SK-N-MC (cell line): Measurements from ENCODE around the gene ITGB2.

Source experiments
- DNase-seq: peaks from one replicate; pipeline ENCODE4 v3.0.0-alpha.2; 2011; ENCODE audit warnings: low read depth, low spot score
- H3K27ac ChIP-seq: fragments of 200-600 bp; sonication (generic); 2 replicates; pipeline ENCODE4 v1.5.1; 2016; ENCODE audit warnings: mixed run types
- H3K36me3 ChIP-seq: fragments of 200-600 bp; sonication (generic); 2 replicates; pipeline ENCODE4 v1.6.1; 2017; ENCODE audit warnings: antibody characterized with exemption, low read length, mixed read lengths; ENCODE audit not compliant: insufficient read depth
- H3K4me3 ChIP-seq: fragments of 200-600 bp; sonication (generic); 2 replicates; pipeline ENCODE4 v1.5.1; 2016
- H3K9ac ChIP-seq: fragments of 200-600 bp; sonication (generic); 2 replicates; pipeline ENCODE4 v1.8.0; 2017; ENCODE audit warnings: mixed run types, mixed read lengths; ENCODE audit not compliant: insufficient read length
- H3K9me3 ChIP-seq: fragments of 200-600 bp; sonication (generic); 2 replicates; pipeline ENCODE4 v1.6.1; 2017; ENCODE audit warnings: low read depth, mild to moderate bottlenecking, antibody characterized with exemption, low read length, moderate library complexity, mixed read lengths
- EZH2 ChIP-seq: fragments of 200-600 bp; sonication (generic); IDR thresholded peaks from one replicate; pipeline ENCODE4 v1.6.1; 2017; ENCODE audit warnings: antibody characterized with exemption
- FOXP2 ChIP-seq: optimal IDR thresholded peaks from 2 replicates; pipeline ENCODE3; 2011; ENCODE audit warnings: mild to moderate bottlenecking, moderate library complexity; ENCODE audit not compliant: insufficient read depth; ENCODE audit errors: extremely low read length, control extremely low read depth
- POLR2AphosphoS5 ChIP-seq: IDR thresholded peaks from 2 replicates; pipeline ENCODE4 v1.6.1; 2012; ENCODE audit warnings: mild to moderate bottlenecking, low read depth, low read length, borderline replicate concordance

ITGB2 gene

GRCh38 chr21:44956356-44957046 lies 35.8 kb upstream of the ITGB2 start:
- Histone ChIP-seq H3K27ac (no peak overlapping the region; the same call in 1 of the 2 replicates), H3K9ac (no peak overlapping the region), H3K4me3 (no peak overlapping the region), H3K9me3 (no peaks in the 10 kb centered on the region), H3K36me3 (peaks cover 65% of the 10 kb centered on the region)
- DNase-seq: no peak
- TF ChIP-seq EZH2 (no peak), FOXP2 (no peak), POLR2AphosphoS5 (no peak)

- Histone ChIP-seq H3K27ac (peak overlapping the region; percentile 65), H3K9ac (no peak overlapping the region), H3K36me3 (peaks cover 61% of the 10 kb centered on the region), H3K4me3 (no peak overlapping the region), H3K9me3 (no peaks in the 10 kb centered on the region)
- TF ChIP-seq EZH2: no peak
- TF ChIP-seq POLR2AphosphoS5: no peak
- no peak for TF ChIP-seq FOXP2
- DNase-seq: no peak
These were observed 35.1 kb upstream of the ITGB2 start for GRCh38 chr21:44955798-44956175.

GRCh38 chr21:44955141-44955797 lies 34.6 kb upstream of the ITGB2 start:
- peak overlapping the region; percentile 65; the same call in 1 of the 2 replicates for H3K27ac ChIP-seq
- TF ChIP-seq FOXP2 (no peak), POLR2AphosphoS5 (no peak), EZH2 (no peak)
- H3K4me3 ChIP-seq: no peak overlapping the region
- peaks cover 61% of the 10 kb centered on the region for H3K36me3 ChIP-seq
- no peak overlapping the region for H3K9ac ChIP-seq
- no peaks in the 10 kb centered on the region for H3K9me3 ChIP-seq
- no peak for DNase-seq

GRCh38 chr21:44954281-44954771 lies 33.6 kb upstream of the ITGB2 start:
- H3K9me3 ChIP-seq: no peaks in the 10 kb centered on the region
- peaks cover 62% of the 10 kb centered on the region for H3K36me3 ChIP-seq
- DNase-seq: no peak
- no peak overlapping the region for H3K4me3 ChIP-seq
- H3K27ac ChIP-seq: peak overlapping the region; percentile 42; the same call in 1 of the 2 replicates
- TF ChIP-seq FOXP2 (no peak), POLR2AphosphoS5 (no peak), EZH2 (no peak)
- H3K9ac ChIP-seq: no peak overlapping the region

DNA sequence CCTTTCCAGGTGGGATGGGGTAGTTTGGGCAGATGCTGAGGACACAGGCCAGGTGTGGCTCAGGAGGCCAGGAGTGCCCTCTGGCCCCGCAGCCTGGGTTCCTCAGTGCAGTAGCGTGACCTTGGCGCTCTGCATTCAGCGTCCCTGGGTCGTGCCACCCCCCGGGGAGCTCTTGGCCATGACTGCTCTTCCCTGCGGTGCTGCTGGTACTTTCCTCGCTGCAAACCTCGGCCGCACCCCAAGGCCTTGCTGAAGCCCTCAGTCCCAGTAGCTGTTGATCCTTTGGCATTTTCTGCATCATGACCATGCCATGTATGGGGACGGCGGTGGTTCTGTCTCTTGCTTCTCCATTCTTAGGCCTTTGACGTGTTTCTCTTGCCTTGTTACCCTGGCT lies 32.9 kb upstream of the ITGB2 start:
- DNase-seq: no peak
- Histone ChIP-seq H3K9ac (no peak overlapping the region), H3K36me3 (peaks cover 60% of the 10 kb centered on the region), H3K27ac (no peak overlapping the region), H3K4me3 (no peak overlapping the region), H3K9me3 (no peaks in the 10 kb centered on the region)
- TF ChIP-seq POLR2AphosphoS5: no peak
- TF ChIP-seq EZH2: no peak
- TF ChIP-seq FOXP2: no peak

- Histone ChIP-seq H3K9ac (no peak overlapping the region), H3K36me3 (peaks cover 59% of the 10 kb centered on the region), H3K4me3 (no peak overlapping the region), H3K9me3 (no peaks in the 10 kb centered on the region), H3K27ac (no peak overlapping the region)
- TF ChIP-seq FOXP2: no peak
- TF ChIP-seq POLR2AphosphoS5: no peak
- TF ChIP-seq EZH2: no peak
- DNase-seq: no peak
These were observed 32.4 kb upstream of the ITGB2 start for GRCh38 chr21:44952929-44953627.

GRCh38 chr21:44952116-44952928 lies 31.6 kb upstream of the ITGB2 start:
- H3K4me3 ChIP-seq: no peak overlapping the region
- H3K27ac ChIP-seq: no peak overlapping the region
- peaks cover 53% of the 10 kb centered on the region for H3K36me3 ChIP-seq
- no peaks in the 10 kb centered on the region for H3K9me3 ChIP-seq
- no peak for DNase-seq
- no peak overlapping the region for H3K9ac ChIP-seq
- TF ChIP-seq EZH2: no peak
- TF ChIP-seq FOXP2: no peak
- no peak for TF ChIP-seq POLR2AphosphoS5
